Measurements from ENCODE around the gene S100A16. TPM values are rescaled to one million over a fixed set of nuclear protein-coding genes. Genes with fewer than 3 reads are reported as not detected.
A peak's percentile ranks its signal among the peaks of the same experiment; 100 is the strongest.

S100A16 gene
- total and polyA plus RNA-seq, 8 donors = 8.9 to 361 (median 120) TPM

GRCh38 chr1:153636312-153636711 lies 23.4 kb upstream of the S100A16 start:
- no peaks in the 10 kb centered on the region for H3K9me3 ChIP-seq
- H3K27ac ChIP-seq = peak overlapping the region in 3 of 5 donors; percentile 10 to 99 (median 99)
- no peak for DNase-seq
- peak overlapping the region in 1 of 4 donors; percentile 73 for H3K4me3 ChIP-seq
- 86 to 91% (median 88%) methylated on average over 9 of the region's 9 CpGs for WGBS, 5 donors
- H3K36me3 ChIP-seq = peaks cover 49 to 58% (median 57%) of the 10 kb centered on the region in 4 donors
- TF ChIP-seq EP300 (IDR thresholded peaks at IDR 0.05) = no peak
- no peak for TF ChIP-seq POLR2A (IDR thresholded peaks at IDR 0.05)
- TF ChIP-seq, protein P1, sequence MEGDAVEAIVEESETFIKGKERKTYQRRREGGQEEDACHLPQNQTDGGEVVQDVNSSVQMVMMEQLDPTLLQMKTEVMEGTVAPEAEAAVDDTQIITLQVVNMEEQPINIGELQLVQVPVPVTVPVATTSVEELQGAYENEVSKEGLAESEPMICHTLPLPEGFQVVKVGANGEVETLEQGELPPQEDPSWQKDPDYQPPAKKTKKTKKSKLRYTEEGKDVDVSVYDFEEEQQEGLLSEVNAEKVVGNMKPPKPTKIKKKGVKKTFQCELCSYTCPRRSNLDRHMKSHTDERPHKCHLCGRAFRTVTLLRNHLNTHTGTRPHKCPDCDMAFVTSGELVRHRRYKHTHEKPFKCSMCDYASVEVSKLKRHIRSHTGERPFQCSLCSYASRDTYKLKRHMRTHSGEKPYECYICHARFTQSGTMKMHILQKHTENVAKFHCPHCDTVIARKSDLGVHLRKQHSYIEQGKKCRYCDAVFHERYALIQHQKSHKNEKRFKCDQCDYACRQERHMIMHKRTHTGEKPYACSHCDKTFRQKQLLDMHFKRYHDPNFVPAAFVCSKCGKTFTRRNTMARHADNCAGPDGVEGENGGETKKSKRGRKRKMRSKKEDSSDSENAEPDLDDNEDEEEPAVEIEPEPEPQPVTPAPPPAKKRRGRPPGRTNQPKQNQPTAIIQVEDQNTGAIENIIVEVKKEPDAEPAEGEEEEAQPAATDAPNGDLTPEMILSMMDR (IDR thresholded peaks at IDR 0.05) = no peak
- no peak for TF ChIP-seq POLR2AphosphoS5 (IDR thresholded peaks at IDR 0.05)
- H3K4me1 ChIP-seq = peaks cover 42 to 77% (median 60%) of the 10 kb centered on the region in 4 donors
- no peaks in the 10 kb centered on the region for H3K27me3 ChIP-seq
- intact Hi-C loops (cut with DNase I; ENCODE audit: low total_unique reads) = no loop called here

DNA sequence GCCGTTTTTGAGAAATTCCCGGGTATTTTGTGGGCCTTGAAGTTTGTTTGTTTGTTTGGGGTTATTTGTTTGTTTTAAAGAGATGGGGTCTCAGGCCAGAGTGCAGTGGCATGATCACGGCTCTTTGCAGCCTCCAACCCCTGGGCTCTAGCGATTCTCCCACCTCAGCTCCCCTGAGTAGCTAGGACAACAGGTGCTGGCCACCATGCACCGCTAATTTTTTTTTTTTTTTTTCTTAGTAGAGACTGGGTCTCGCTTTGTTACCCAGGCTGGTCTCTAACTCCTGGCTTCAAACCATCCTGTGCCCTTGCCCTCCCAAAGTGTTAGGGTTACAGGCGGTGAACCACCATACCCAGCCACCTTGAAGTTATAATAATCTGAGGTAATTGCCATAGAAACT lies 22.9 kb upstream of the S100A16 start:
- WGBS, 5 donors = 75 to 87% (median 80%) methylated on average over 7 of the region's 7 CpGs
- Histone ChIP-seq H3K27me3 (no peaks in the 10 kb centered on the region), H3K36me3 (peaks cover 44 to 54% (median 53%) of the 10 kb centered on the region in 4 donors), H3K4me3 (peak overlapping the region; percentile 63 to 92 (median 76)), H3K27ac (peak overlapping the region in 4 of 5 donors; percentile 98 to 100 (median 99)), H3K9me3 (no peaks in the 10 kb centered on the region), H3K4me1 (peaks cover 42 to 73% (median 58%) of the 10 kb centered on the region in 4 donors)
- DNase-seq = no peak
- no peak for TF ChIP-seq EP300 (IDR thresholded peaks at IDR 0.05)
- intact Hi-C loops (cut with DNase I; ENCODE audit: low total_unique reads) = no loop called here

DNA sequence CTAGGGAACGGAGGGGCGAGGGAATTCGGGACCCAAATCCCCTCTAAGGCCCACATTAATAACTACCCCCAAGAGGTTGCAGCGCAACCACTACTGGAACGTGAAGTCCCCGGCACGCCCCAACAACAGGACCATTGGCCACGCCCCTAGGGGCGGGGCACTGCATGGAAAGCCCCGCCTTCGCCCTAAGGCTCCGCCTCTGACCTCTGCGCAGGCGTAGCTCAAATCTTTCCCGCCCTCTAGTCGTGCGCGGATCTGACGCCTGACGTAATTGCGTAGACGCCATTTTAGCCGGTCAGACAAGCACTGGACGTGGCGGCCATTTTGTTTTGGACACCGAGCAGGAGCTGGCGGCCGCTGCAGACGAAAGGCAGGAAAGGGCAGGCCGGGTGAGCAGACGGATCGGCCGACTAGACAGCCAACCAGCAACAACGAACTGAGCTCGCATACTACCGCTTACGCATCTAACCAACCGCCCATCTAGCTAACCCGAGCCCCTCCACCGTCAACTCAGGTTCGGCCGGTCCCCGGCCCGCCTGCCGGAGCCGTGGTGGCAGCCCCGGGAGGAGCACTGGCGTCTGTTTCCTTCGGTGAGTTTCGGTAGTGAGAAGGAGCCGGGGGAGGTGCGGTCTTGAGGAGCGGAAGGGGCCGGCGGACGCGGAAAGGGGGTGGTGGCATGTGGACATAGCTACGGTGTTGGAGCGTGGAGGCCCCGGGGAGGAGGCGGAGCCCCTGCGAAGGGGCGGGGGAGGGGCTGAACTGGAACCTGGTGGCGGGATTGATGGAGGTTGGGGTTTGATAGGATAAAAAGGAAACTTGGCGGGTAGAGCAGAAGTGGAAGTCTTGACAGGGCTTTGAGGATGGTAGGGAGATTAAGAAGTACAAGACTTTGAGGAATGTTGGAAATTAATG lies 21.1 kb upstream of the S100A16 start, which contains the start of gene CHTOP:
TSS of gene CHTOP (plus strand) at position 313 of the 912 bp plus-strand sequence. CDS start 2,523 bp downstream, outside the sequence.
- TF ChIP-seq POLR2AphosphoS5 (IDR thresholded peaks at IDR 0.05) (peak; percentile 85 to 96 (median 89)), POLR2A (IDR thresholded peaks at IDR 0.05) (peak in 2 of 4 donors; percentile 11 to 40), EP300 (IDR thresholded peaks at IDR 0.05) (peak; percentile 52)
- TF ChIP-seq, protein P1 (IDR thresholded peaks at IDR 0.05) = peak in 1 of 7 experiments; percentile 2
- Histone ChIP-seq H3K27me3 (no peaks in the 10 kb centered on the region), H3K27ac (peak within 1 kb of the TSS; percentile 98 to 100 (median 99)), H3K4me1 (peaks cover 40 to 63% (median 48%) of the 10 kb centered on the region in 4 donors), H3K4me3 (peak within 1 kb of the TSS; percentile 63 to 92 (median 76)), H3K9me3 (no peaks in the 10 kb centered on the region), H3K36me3 (peaks cover 26 to 35% (median 34%) of the 10 kb centered on the region in 4 donors)
- 0 to 3% (median 2%) methylated on average over 25 to 65 of the region's 65 CpGs for WGBS, 5 donors
- DNase-seq = peak; percentile 99
- intact Hi-C loops (cut with DNase I; ENCODE audit: low total_unique reads) = no loop called here

- Histone ChIP-seq H3K27me3 (no peaks in the 10 kb centered on the region), H3K4me1 (peaks cover 37 to 63% (median 45%) of the 10 kb centered on the region in 4 donors), H3K27ac (peak overlapping the region; percentile 67 to 100 (median 99)), H3K9me3 (no peaks in the 10 kb centered on the region), H3K4me3 (peak overlapping the region; percentile 63 to 92 (median 76)), H3K36me3 (peaks cover 18 to 28% (median 27%) of the 10 kb centered on the region in 4 donors)
- TF ChIP-seq, protein P1 (IDR thresholded peaks at IDR 0.05) = no peak
- no peak for TF ChIP-seq POLR2AphosphoS5 (IDR thresholded peaks at IDR 0.05)
- TF ChIP-seq EP300 (IDR thresholded peaks at IDR 0.05) = no peak
- TF ChIP-seq POLR2A (IDR thresholded peaks at IDR 0.05) = no peak
- 31 to 46% (median 44%) methylated on average over 16 to 18 of the region's 18 CpGs for WGBS, 5 donors
- intact Hi-C loops (cut with DNase I; ENCODE audit: low total_unique reads) = no loop called here
- peak; percentile 50 to 81 for DNase-seq
These were observed 20.3 kb upstream of the S100A16 start for GRCh38 chr1:153633161-153633753.

Measured in stomach (tissue), 9 donors.